ENCODE results near the gene MBD6.

DNA sequence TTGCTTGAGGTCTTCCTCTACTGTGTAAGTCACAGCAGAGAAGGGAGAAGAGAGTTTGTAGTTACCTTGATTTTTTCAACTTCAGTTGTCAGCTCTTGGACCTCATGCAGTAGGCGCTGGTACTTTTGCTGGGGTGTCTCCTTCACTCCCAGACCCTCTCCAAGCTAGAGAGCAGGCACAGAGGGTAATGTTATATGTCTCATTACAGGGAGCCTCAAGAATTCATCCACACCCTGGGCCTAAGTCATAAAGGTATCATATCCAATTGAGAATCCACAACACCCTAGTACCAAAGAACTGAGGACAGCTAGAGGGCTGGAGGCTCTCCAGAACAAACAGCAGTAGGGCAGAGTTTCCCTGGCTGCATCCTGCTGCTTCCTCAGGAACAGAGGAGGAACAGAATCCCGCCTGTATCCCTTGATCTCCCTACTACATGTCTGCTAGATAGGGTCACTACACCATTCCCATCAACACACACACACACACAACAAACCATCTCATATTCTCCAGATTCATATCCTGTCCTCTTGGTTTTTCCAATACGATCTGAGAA is 12.4 kb downstream of the MBD6 start:
- no peak for TF ChIP-seq JUNB (IDR thresholded peaks at IDR 0.05)
- no peak for TF ChIP-seq CHD4 (IDR thresholded peaks at IDR 0.05; ENCODE audit: borderline replicate concordance)
- no peak for TF ChIP-seq HOXB13 (CRISPR knock-in tag; IDR thresholded peaks at IDR 0.05; ENCODE audit: low read depth)
- TF ChIP-seq, protein P1, sequence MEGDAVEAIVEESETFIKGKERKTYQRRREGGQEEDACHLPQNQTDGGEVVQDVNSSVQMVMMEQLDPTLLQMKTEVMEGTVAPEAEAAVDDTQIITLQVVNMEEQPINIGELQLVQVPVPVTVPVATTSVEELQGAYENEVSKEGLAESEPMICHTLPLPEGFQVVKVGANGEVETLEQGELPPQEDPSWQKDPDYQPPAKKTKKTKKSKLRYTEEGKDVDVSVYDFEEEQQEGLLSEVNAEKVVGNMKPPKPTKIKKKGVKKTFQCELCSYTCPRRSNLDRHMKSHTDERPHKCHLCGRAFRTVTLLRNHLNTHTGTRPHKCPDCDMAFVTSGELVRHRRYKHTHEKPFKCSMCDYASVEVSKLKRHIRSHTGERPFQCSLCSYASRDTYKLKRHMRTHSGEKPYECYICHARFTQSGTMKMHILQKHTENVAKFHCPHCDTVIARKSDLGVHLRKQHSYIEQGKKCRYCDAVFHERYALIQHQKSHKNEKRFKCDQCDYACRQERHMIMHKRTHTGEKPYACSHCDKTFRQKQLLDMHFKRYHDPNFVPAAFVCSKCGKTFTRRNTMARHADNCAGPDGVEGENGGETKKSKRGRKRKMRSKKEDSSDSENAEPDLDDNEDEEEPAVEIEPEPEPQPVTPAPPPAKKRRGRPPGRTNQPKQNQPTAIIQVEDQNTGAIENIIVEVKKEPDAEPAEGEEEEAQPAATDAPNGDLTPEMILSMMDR (IDR thresholded peaks at IDR 0.05) = no peak
- no peak for TF ChIP-seq NPAS2 (CRISPR knock-in tag; IDR thresholded peaks at IDR 0.05; ENCODE audit: borderline replicate concordance)
- no peak for TF ChIP-seq POLR2A (IDR thresholded peaks at IDR 0.05; ENCODE audit: low read length)
- TF ChIP-seq CBX8 (IDR thresholded peaks at IDR 0.05) = no peak
- TF ChIP-seq RAD21 (conservative IDR thresholded peaks at IDR 0.05 in 1 of 2, IDR thresholded peaks at IDR 0.05 in 1 of 2) = no peak
- TF ChIP-seq CBX2 (IDR thresholded peaks at IDR 0.05; ENCODE audit: borderline replicate concordance, low read depth) = no peak
- TF ChIP-seq, protein P2, sequence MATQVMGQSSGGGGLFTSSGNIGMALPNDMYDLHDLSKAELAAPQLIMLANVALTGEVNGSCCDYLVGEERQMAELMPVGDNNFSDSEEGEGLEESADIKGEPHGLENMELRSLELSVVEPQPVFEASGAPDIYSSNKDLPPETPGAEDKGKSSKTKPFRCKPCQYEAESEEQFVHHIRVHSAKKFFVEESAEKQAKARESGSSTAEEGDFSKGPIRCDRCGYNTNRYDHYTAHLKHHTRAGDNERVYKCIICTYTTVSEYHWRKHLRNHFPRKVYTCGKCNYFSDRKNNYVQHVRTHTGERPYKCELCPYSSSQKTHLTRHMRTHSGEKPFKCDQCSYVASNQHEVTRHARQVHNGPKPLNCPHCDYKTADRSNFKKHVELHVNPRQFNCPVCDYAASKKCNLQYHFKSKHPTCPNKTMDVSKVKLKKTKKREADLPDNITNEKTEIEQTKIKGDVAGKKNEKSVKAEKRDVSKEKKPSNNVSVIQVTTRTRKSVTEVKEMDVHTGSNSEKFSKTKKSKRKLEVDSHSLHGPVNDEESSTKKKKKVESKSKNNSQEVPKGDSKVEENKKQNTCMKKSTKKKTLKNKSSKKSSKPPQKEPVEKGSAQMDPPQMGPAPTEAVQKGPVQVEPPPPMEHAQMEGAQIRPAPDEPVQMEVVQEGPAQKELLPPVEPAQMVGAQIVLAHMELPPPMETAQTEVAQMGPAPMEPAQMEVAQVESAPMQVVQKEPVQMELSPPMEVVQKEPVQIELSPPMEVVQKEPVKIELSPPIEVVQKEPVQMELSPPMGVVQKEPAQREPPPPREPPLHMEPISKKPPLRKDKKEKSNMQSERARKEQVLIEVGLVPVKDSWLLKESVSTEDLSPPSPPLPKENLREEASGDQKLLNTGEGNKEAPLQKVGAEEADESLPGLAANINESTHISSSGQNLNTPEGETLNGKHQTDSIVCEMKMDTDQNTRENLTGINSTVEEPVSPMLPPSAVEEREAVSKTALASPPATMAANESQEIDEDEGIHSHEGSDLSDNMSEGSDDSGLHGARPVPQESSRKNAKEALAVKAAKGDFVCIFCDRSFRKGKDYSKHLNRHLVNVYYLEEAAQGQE (IDR thresholded peaks at IDR 0.05) = no peak
- TF ChIP-seq RFX5 (IDR thresholded peaks at IDR 0.05) = no peak
- TF ChIP-seq ZSCAN20 (CRISPR knock-in tag; IDR thresholded peaks at IDR 0.05) = no peak
- TF ChIP-seq, protein P3, sequence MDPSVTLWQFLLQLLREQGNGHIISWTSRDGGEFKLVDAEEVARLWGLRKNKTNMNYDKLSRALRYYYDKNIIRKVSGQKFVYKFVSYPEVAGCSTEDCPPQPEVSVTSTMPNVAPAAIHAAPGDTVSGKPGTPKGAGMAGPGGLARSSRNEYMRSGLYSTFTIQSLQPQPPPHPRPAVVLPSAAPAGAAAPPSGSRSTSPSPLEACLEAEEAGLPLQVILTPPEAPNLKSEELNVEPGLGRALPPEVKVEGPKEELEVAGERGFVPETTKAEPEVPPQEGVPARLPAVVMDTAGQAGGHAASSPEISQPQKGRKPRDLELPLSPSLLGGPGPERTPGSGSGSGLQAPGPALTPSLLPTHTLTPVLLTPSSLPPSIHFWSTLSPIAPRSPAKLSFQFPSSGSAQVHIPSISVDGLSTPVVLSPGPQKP (IDR thresholded peaks at IDR 0.05; ENCODE audit: low read depth, low read length) = no peak

Data from A549 (cell line).